Effector memory CD4-positive, alpha-beta T cell (primary cell): ENCODE measurements around the gene SPON2.
A peak's percentile ranks its signal among the peaks of the same experiment; 100 is the strongest.

ENCODE experiments used
- DNase-seq, 3 donors: peaks; one replicate each; pipeline ENCODE4 v3.0.0-alpha.2; 2020
- H3K27ac ChIP-seq: 2 replicates; pipeline ENCODE4 v1.7.0; 2013; ENCODE audit warnings: mild to moderate bottlenecking, low read length, moderate library complexity; ENCODE audit not compliant: insufficient read depth, poor library complexity, severe bottlenecking
- H3K27me3 ChIP-seq: replicated peaks from 2 replicates; pipeline ENCODE4 v1.7.0; 2013; ENCODE audit warnings: mild to moderate bottlenecking, low read length; ENCODE audit not compliant: insufficient read depth, control insufficient read depth, poor library complexity, severe bottlenecking
- H3K36me3 ChIP-seq: 2 replicates; pipeline ENCODE4 v1.7.0; 2013; ENCODE audit warnings: mild to moderate bottlenecking, low read length, moderate library complexity; ENCODE audit not compliant: control insufficient read depth, insufficient read depth
- H3K4me1 ChIP-seq: 2 replicates; pipeline ENCODE4 v1.7.0; 2013; ENCODE audit warnings: low read length, mild to moderate bottlenecking; ENCODE audit not compliant: control insufficient read depth, insufficient read depth, poor library complexity, severe bottlenecking
- H3K4me3 ChIP-seq: 2 replicates; pipeline ENCODE4 v1.7.0; 2013; ENCODE audit warnings: low read length, low read depth, mild to moderate bottlenecking; ENCODE audit not compliant: insufficient read depth, poor library complexity, severe bottlenecking
- H3K9me3 ChIP-seq: 2 replicates; pipeline ENCODE4 v1.7.0; 2013; ENCODE audit warnings: mild to moderate bottlenecking, low read length, moderate library complexity; ENCODE audit not compliant: control insufficient read depth

SPON2 gene

GRCh38 chr4:1178300-1179088 lies 6.1 kb upstream of the SPON2 start:
- Histone ChIP-seq H3K4me3 (no peak overlapping the region), H3K27ac (no peak overlapping the region), H3K27me3 (peaks cover under 1% of the 10 kb centered on the region), H3K36me3 (no peaks in the 10 kb centered on the region), H3K4me1 (no peaks in the 10 kb centered on the region), H3K9me3 (no peaks in the 10 kb centered on the region)
- DNase-seq, result no peak

- Histone ChIP-seq H3K4me1 (peaks cover under 1% of the 10 kb centered on the region), H3K27ac (no peak overlapping the region), H3K4me3 (no peak overlapping the region), H3K9me3 (no peaks in the 10 kb centered on the region), H3K27me3 (peaks cover 8% of the 10 kb centered on the region), H3K36me3 (no peaks in the 10 kb centered on the region)
- peak in 1 of 3 donors; percentile 30 for DNase-seq
Observed at GRCh38 chr4:1177274-1178141, 5.1 kb upstream of the SPON2 start.

GRCh38 chr4:1176398-1177273 lies 4.3 kb upstream of the SPON2 start:
- H3K9me3 ChIP-seq, result no peaks in the 10 kb centered on the region
- no peak overlapping the region for H3K27ac ChIP-seq
- peaks cover 16% of the 10 kb centered on the region for H3K27me3 ChIP-seq
- DNase-seq, result no peak
- no peak overlapping the region for H3K4me3 ChIP-seq
- H3K4me1 ChIP-seq, result peaks cover 10% of the 10 kb centered on the region
- H3K36me3 ChIP-seq, result no peaks in the 10 kb centered on the region

GRCh38 chr4:1175635-1176229 lies 3.3 kb upstream of the SPON2 start:
- Histone ChIP-seq H3K9me3 (no peaks in the 10 kb centered on the region), H3K36me3 (no peaks in the 10 kb centered on the region), H3K27me3 (peaks cover 26% of the 10 kb centered on the region), H3K4me1 (peaks cover 16% of the 10 kb centered on the region), H3K27ac (no peak overlapping the region), H3K4me3 (no peak overlapping the region)
- DNase-seq, result no peak

- no peak overlapping the region for H3K27ac ChIP-seq
- H3K36me3 ChIP-seq, result no peaks in the 10 kb centered on the region
- no peaks in the 10 kb centered on the region for H3K9me3 ChIP-seq
- no peak for DNase-seq
- H3K27me3 ChIP-seq, result peaks cover 31% of the 10 kb centered on the region
- H3K4me3 ChIP-seq, result no peak overlapping the region
- peaks cover 16% of the 10 kb centered on the region for H3K4me1 ChIP-seq
Observed at GRCh38 chr4:1174941-1175634, 2.7 kb upstream of the SPON2 start.

- H3K4me1 ChIP-seq, result peaks cover 16% of the 10 kb centered on the region
- DNase-seq, result no peak
- peaks cover 31% of the 10 kb centered on the region for H3K27me3 ChIP-seq
- no peaks in the 10 kb centered on the region for H3K9me3 ChIP-seq
- H3K36me3 ChIP-seq, result no peaks in the 10 kb centered on the region
- no peak overlapping the region for H3K27ac ChIP-seq
- no peak overlapping the region for H3K4me3 ChIP-seq
Observed at GRCh38 chr4:1172971-1173757, 781 bp upstream of the SPON2 start.

- Histone ChIP-seq H3K9me3 (no peaks in the 10 kb centered on the region), H3K27me3 (peaks cover 31% of the 10 kb centered on the region), H3K4me1 (peaks cover 29% of the 10 kb centered on the region), H3K36me3 (no peaks in the 10 kb centered on the region), H3K27ac (no peak overlapping the region), H3K4me3 (peak overlapping the region; percentile 57)
- peak; percentile 31 to 42 (median 33) for DNase-seq
Observed at GRCh38 chr4:1171311-1172227, 814 bp downstream of the SPON2 start.

GRCh38 chr4:1170976-1171310 lies 1.4 kb downstream of the SPON2 start:
- H3K27me3 ChIP-seq, result peaks cover 31% of the 10 kb centered on the region
- no peak for DNase-seq
- H3K4me3 ChIP-seq, result peak overlapping the region; percentile 57
- no peaks in the 10 kb centered on the region for H3K36me3 ChIP-seq
- H3K9me3 ChIP-seq, result no peaks in the 10 kb centered on the region
- peaks cover 29% of the 10 kb centered on the region for H3K4me1 ChIP-seq
- H3K27ac ChIP-seq, result no peak overlapping the region
